Esophagus squamous epithelium (tissue), 5 donors: Measurements from ENCODE around the gene PIP4P1. TPM values are rescaled to one million over a fixed set of nuclear protein-coding genes. Genes with fewer than 3 reads are reported as not detected.

Experiments
- DNase-seq: peaks from one replicate; lab custom pipeline; 2025; lab: John Stamatoyannopoulos, UW
- H3K27ac ChIP-seq, 4 donors: fragments of 200-600 bp; sonication (generic); one replicate each; pipeline ENCODE4 v1.5.1; 2016 to 2019; ENCODE audit warnings: mild to moderate bottlenecking in 1 of 4
- H3K27me3 ChIP-seq, 4 donors: fragments of 200-600 bp; sonication (generic); 1 replicate in 3 of 4; 2 replicates in 1 of 4; pipeline versions ENCODE4 v1.5.1 to v1.6.0; 2017 to 2021; ENCODE audit warnings: antibody characterized with exemption in 1 of 4
- H3K36me3 ChIP-seq, 3 donors: fragments of 200-600 bp; sonication (generic); one replicate each; pipeline ENCODE4 v1.5.1; 2016 to 2019
- H3K4me1 ChIP-seq, 3 donors: fragments of 200-600 bp; sonication (generic); one replicate each; pipeline ENCODE4 v1.5.1; 2017 to 2019
- H3K4me3 ChIP-seq, 4 donors: fragments of 200-600 bp; sonication (generic); 1 replicate in 3 of 4; 2 replicates in 1 of 4; pipeline ENCODE4 v1.5.1; 2016 to 2019; ENCODE audit warnings: mild to moderate bottlenecking in 2 of 4, moderate library complexity in 1 of 4
- H3K9me3 ChIP-seq, 3 donors: fragments of 200-600 bp; sonication (generic); one replicate each; pipeline ENCODE4 v1.5.1; 2016 to 2019
- POLR2A ChIP-seq, 4 donors: fragments of 450-650 bp; IDR thresholded peaks; one replicate each; pipeline ENCODE4 v1.6.1; 2017; ENCODE audit warnings: antibody characterized with exemption in 4 of 4, mild to moderate bottlenecking in 4 of 4, moderate library complexity in 3 of 4
- WGBS, 2 donors: methylation state at CpG; one replicate each; pipeline ENCODE4 v1.1.5; 2018; 5-methylcytosine and 5-hydroxymethylcytosine counted together
- intact Hi-C: fragments of 100-400 bp; cut with DNase I; formaldehyde crosslinking; loops from one replicate; pipeline ENCODE4 v1.15.0; 2022
- total RNA-seq, 4 donors: library from RNA; depleted of rRNA; stranded (reverse); fragments of >200 nt; gene quantifications; one replicate each; pipeline ENCODE4 v1.1.0, GENCODE V29; 2016
- TF ChIP-seq, protein P1 (sequence below), 6 experiments: fragments of 450-650 bp in 4 of 6; fragments of 200-600 bp in 2 of 6; sonication (generic) in 2 of 6; IDR thresholded peaks; one replicate each; pipeline ENCODE4 v1.5.1; 2016 to 2019; ENCODE audit warnings: antibody characterized with exemption in 6 of 6, mild to moderate bottlenecking in 4 of 6, moderate library complexity in 4 of 6
- donor health status: DM: yes; HTN: yes; CAD: no.

PIP4P1 gene
- total RNA-seq, 4 donors from 2014 or later = 15.8 to 25.7 (median 19.1) TPM

DNA sequence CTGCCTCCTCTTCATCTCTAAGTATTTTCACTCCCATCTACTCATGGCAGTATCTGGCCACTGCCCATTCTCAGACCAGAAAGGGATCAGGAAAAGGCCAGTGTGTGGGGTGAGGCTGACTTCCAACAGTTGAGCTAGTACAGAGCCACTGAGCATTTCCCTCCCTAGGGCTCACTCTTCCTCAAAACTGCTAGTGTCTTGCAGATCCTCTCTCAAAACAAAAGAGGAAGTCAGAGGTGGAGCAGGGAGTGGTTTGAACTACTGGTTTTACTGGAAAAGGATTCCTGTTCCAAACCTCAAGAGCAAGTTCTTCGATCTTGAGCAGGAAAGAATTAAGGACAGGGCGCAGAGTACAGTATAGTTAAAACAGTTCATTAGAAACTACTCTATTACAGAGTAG lies 32.4 kb upstream of the PIP4P1 start:
- Histone ChIP-seq H3K9me3 (no peaks in the 10 kb centered on the region), H3K27me3 (no peaks in the 10 kb centered on the region), H3K4me3 (no peak overlapping the region), H3K27ac (peak overlapping the region; percentile 62 to 85 (median 78)), H3K4me1 (peaks cover 9 to 76% (median 11%) of the 10 kb centered on the region in 3 donors), H3K36me3 (no peaks in the 10 kb centered on the region)
- 8 to 50% methylated on average over 2 of the region's 2 CpGs for WGBS, 2 donors
- TF ChIP-seq, protein P1, sequence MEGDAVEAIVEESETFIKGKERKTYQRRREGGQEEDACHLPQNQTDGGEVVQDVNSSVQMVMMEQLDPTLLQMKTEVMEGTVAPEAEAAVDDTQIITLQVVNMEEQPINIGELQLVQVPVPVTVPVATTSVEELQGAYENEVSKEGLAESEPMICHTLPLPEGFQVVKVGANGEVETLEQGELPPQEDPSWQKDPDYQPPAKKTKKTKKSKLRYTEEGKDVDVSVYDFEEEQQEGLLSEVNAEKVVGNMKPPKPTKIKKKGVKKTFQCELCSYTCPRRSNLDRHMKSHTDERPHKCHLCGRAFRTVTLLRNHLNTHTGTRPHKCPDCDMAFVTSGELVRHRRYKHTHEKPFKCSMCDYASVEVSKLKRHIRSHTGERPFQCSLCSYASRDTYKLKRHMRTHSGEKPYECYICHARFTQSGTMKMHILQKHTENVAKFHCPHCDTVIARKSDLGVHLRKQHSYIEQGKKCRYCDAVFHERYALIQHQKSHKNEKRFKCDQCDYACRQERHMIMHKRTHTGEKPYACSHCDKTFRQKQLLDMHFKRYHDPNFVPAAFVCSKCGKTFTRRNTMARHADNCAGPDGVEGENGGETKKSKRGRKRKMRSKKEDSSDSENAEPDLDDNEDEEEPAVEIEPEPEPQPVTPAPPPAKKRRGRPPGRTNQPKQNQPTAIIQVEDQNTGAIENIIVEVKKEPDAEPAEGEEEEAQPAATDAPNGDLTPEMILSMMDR (IDR thresholded peaks at IDR 0.05) = no peak
- TF ChIP-seq POLR2A (IDR thresholded peaks at IDR 0.05) = no peak
- no peak for DNase-seq
- intact Hi-C loops = no loop called here

GRCh38 chr14:20492486-20492885 lies 31.3 kb upstream of the PIP4P1 start:
- Histone ChIP-seq H3K27ac (peak overlapping the region in 3 of 4 donors; percentile 19 to 85 (median 83)), H3K9me3 (no peaks in the 10 kb centered on the region), H3K36me3 (no peaks in the 10 kb centered on the region), H3K4me3 (no peak overlapping the region), H3K27me3 (no peaks in the 10 kb centered on the region), H3K4me1 (peaks cover 9 to 75% (median 11%) of the 10 kb centered on the region in 3 donors)
- intact Hi-C loops = no loop called here
- DNase-seq = no peak
- 94 to 98% methylated on average over 3 to 4 of the region's 4 CpGs for WGBS, 2 donors
- TF ChIP-seq POLR2A (IDR thresholded peaks at IDR 0.05) = no peak
- TF ChIP-seq, protein P1 (IDR thresholded peaks at IDR 0.05) = no peak

GRCh38 chr14:20490563-20490962 lies 29.3 kb upstream of the PIP4P1 start:
- no peak for DNase-seq
- intact Hi-C loops = no loop called here
- no peak for TF ChIP-seq POLR2A (IDR thresholded peaks at IDR 0.05)
- TF ChIP-seq, protein P1 (IDR thresholded peaks at IDR 0.05) = no peak
- Histone ChIP-seq H3K4me3 (no peak overlapping the region), H3K27me3 (no peaks in the 10 kb centered on the region), H3K9me3 (no peaks in the 10 kb centered on the region), H3K4me1 (peaks cover 9 to 79% (median 11%) of the 10 kb centered on the region in 3 donors), H3K27ac (peak overlapping the region in 3 of 4 donors; percentile 55 to 82 (median 57)), H3K36me3 (no peaks in the 10 kb centered on the region)
- WGBS, 2 donors = 41 to 62% methylated on average over 6 of the region's 6 CpGs

DNA sequence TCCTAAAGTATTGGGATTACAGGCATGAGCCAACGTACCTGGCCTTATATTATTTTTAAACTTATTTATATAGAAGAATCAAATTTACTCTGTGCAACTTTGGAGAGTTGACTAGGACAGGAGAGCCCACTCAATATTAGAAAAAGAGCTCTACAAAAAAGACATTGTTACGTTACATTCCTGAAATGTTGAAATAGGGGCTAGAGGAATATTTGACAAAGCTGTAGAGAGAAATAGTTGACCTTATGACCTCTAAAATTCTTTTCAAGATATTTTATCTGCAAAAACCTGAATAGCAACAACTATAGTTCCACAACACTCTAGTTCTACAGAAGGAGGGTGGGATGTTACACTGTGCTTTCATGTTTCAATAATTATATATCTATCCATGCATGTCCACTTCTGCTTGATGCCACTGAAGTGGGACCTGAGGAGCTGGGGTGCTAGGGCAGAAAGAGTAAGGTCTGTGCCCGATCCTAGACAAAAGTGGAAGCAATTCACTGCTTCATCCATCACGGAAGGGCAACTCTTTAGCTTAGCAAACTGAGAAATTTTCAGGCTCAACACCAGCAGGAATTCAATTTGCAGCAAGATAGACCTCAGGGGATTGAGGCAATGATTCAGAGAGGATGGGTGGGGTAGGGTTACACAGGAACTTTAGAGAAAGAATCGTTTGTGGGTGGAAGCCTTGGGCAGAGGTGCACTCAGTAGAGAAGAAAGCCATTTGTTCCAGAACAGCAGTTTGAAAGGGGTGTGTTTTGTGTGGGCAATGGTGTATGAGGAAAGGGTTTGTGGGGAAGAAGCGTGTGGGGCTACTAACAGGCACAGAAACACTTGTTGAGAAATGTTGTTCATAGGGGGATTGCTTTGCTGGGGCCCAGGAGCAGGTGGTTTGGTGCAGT lies 28.1 kb upstream of the PIP4P1 start:
- Histone ChIP-seq H3K9me3 (no peaks in the 10 kb centered on the region), H3K27me3 (no peaks in the 10 kb centered on the region), H3K27ac (peak overlapping the region; percentile 55 to 82 (median 63)), H3K4me3 (no peak overlapping the region), H3K36me3 (no peaks in the 10 kb centered on the region), H3K4me1 (peaks cover 0 to 68% (median 11%) of the 10 kb centered on the region in 3 donors)
- intact Hi-C loops = no loop called here
- 38 to 52% methylated on average over 5 to 6 of the region's 6 CpGs for WGBS, 2 donors
- no peak for DNase-seq
- TF ChIP-seq, protein P1 (IDR thresholded peaks at IDR 0.05) = no peak
- no peak for TF ChIP-seq POLR2A (IDR thresholded peaks at IDR 0.05)

GRCh38 chr14:20487396-20487725 lies 26.1 kb upstream of the PIP4P1 start:
- intact Hi-C loops = no loop called here
- Histone ChIP-seq H3K27ac (no peak overlapping the region), H3K4me3 (no peak overlapping the region), H3K4me1 (peaks cover 0 to 48% (median 8%) of the 10 kb centered on the region in 3 donors), H3K27me3 (no peaks in the 10 kb centered on the region), H3K36me3 (no peaks in the 10 kb centered on the region), H3K9me3 (no peaks in the 10 kb centered on the region)
- no peak for DNase-seq
- TF ChIP-seq, protein P1 (IDR thresholded peaks at IDR 0.05) = no peak
- no peak for TF ChIP-seq POLR2A (IDR thresholded peaks at IDR 0.05)
